Left cardiac atrium (tissue), 4 donors: ENCODE measurements around the gene SYNGR1. TPM values are rescaled to one million over a fixed set of nuclear protein-coding genes. Genes with fewer than 3 reads are reported as not detected.
"Not testable (repeated sequence)": the region's sequence is repeated elsewhere in the genome, so short reads cannot be mapped to it uniquely, and the experiment has no call there.

Experiments used
- ATAC-seq, 2 donors: fragments of 200-7000 bp; cut with Tn5 transposase; one replicate each; pipeline ENCODE4 v1.9.1; 2020; ENCODE audit warnings: mild to moderate bottlenecking in 2 of 2, moderate library complexity in 2 of 2
- DNase-seq: peaks from one replicate; pipeline ENCODE4 v3.0.0-alpha.2; 2020
- intact Hi-C, 2 donors: fragments of 100-400 bp; cut with DNase I; formaldehyde crosslinking; loops; one replicate each; pipeline versions ENCODE4 v1.14.1 to v1.15.1; 2022 to 2023
- total RNA-seq, 2 donors: library from RNA; stranded (reverse); fragmentation: NEBNext Ultra II Directional; extraction: Animal tissue kit (Norgen Biotek cat#: 25700); gene quantifications; one replicate each; pipeline ENCODE4 v1.2.1, GENCODE V29; 2021
- donor health status: DM: no; HTN: yes; CAD: no.
- donor health status: DM: no; HTN: yes; CAD: no; lungs with severe emphysema.
- donor health status: DM: yes; HTN: yes; CAD: no.
- donor health status: Dilated cardiomyopathy.

SYNGR1 gene
- total RNA-seq, 2 donors from 2014 or later = 48.3 to 60.8 TPM

GRCh38 chr22:39314251-39314971 is 35.4 kb upstream of the SYNGR1 start:
- ATAC-seq (no peak), DNase-seq (no peak)
- intact Hi-C loops = loop anchor here (5.0 to 10.0 kb wide), 2 partner anchors 82 to 210 kb away; partner anchors contain the start of gene ATF4 (in 1 of the 2)

- intact Hi-C loops = loop anchor here in 1 of 2 donors (5.0 to 10.0 kb wide), 2 partner anchors 163 to 209 kb away; partner anchors contain the start of genes ATF4 and CBX7
- DNase-seq = peak; percentile 32
Measured at GRCh38 chr22:39315389-39315788, 34.4 kb upstream of the SYNGR1 start.

GRCh38 chr22:39316440-39317083 is 33.2 kb upstream of the SYNGR1 start:
- intact Hi-C loops = loop anchor here in 1 of 2 donors (2.0 to 10.0 kb wide), 3 partner anchors 146 to 208 kb away; partner anchors contain the start of genes ATF4 and CBX7
- ATAC-seq (peak; percentile 23 to 31), DNase-seq (peak; percentile 83)

More at GRCh38 chr22:39315389-39315788, 34.4 kb upstream of the SYNGR1 start:
- ATAC-seq = no peak

GRCh38 chr22:39317084-39317774 is 32.6 kb upstream of the SYNGR1 start:
- no peak for DNase-seq
- intact Hi-C loops = loop anchor here in 1 of 2 donors (2.0 to 10.0 kb wide), 3 partner anchors 146 to 208 kb away; partner anchors contain the start of genes ATF4 and CBX7
- no peak for ATAC-seq

- no peak for ATAC-seq
- no peak for DNase-seq
- intact Hi-C loops = loop anchor here in 1 of 2 donors (2.0 to 10.0 kb wide), 3 partner anchors 147 to 207 kb away; partner anchors contain the start of genes ATF4 and CBX7
Measured at GRCh38 chr22:39317775-39318506, 31.9 kb upstream of the SYNGR1 start.

GRCh38 chr22:39318507-39319283 is 31.1 kb upstream of the SYNGR1 start:
- DNase-seq (no peak), ATAC-seq (peak; percentile 28 to 30)
- intact Hi-C loops = loop anchor here in 1 of 2 donors (5.0 to 10.0 kb wide), 2 partner anchors 166 to 206 kb away; partner anchors contain the start of genes ATF4 and CBX7

GRCh38 chr22:39319284-39320022 is 30.3 kb upstream of the SYNGR1 start, which contains the start of gene RPL3:
Gene RPL3, minus strand, starts transcription at chr22:39319623. Its CDS starts 26 bp downstream, at chr22:39319597.
- DNase-seq (peak; percentile 96), ATAC-seq (peak; percentile 89 to 94)
- intact Hi-C loops = loop anchor here (5.0 to 10.0 kb wide), 3 partner anchors 167 to 205 kb away; partner anchors contain the start of genes ATF4 (in 1 of the 2) and CBX7 (in 1 of the 2)

- ATAC-seq = not testable (repeated sequence)
- intact Hi-C loops = loop anchor here in 1 of 2 donors (10.0 kb wide), 1 partner anchor 194 kb away; no protein-coding TSS in a partner anchor
- peak; percentile 26 for DNase-seq
Measured at GRCh38 chr22:39320616-39321029, 29.2 kb upstream of the SYNGR1 start.

GRCh38 chr22:39325392-39325932 is 24.3 kb upstream of the SYNGR1 start:
- DNase-seq = no peak
- intact Hi-C loops = loop anchor here in 1 of 2 donors (10.0 kb wide), 1 partner anchor 189 kb away; no protein-coding TSS in a partner anchor
- ATAC-seq = no peak

- ATAC-seq (peak in 1 of 2 donors; percentile 14), DNase-seq (no peak)
- intact Hi-C loops = loop anchor here in 1 of 2 donors (10.0 kb wide), 1 partner anchor 187 kb away; no protein-coding TSS in a partner anchor
Measured at GRCh38 chr22:39327995-39328754, 21.6 kb upstream of the SYNGR1 start.

- DNase-seq, intact Hi-C loops, ATAC-seq: not testable (repeated sequence)
Measured at GRCh38 chr22:39330553-39330952, 19.2 kb upstream of the SYNGR1 start.

- intact Hi-C loops = no loop called here
- DNase-seq = no peak
- peak in 1 of 2 donors; percentile 34 for ATAC-seq
Measured at GRCh38 chr22:39332441-39333064, 17.2 kb upstream of the SYNGR1 start.

- no peak for ATAC-seq
- intact Hi-C loops = no loop called here
- no peak for DNase-seq
Measured at GRCh38 chr22:39336411-39336810, 13.4 kb upstream of the SYNGR1 start.

- not testable (repeated sequence) for ATAC-seq, DNase-seq
- intact Hi-C loops = loop anchor here in 1 of 2 donors (5.0 kb wide), 1 partner anchor 178 kb away; no protein-coding TSS in a partner anchor
Measured at GRCh38 chr22:39339775-39340174, 10.0 kb upstream of the SYNGR1 start.

GRCh38 chr22:39341179-39341578 is 8.6 kb upstream of the SYNGR1 start:
- intact Hi-C loops = loop anchor here in 1 of 2 donors (5.0 kb wide), 1 partner anchor 176 kb away; no protein-coding TSS in a partner anchor
- ATAC-seq (no peak), DNase-seq (no peak)
